Hepatocyte (in vitro differentiated cells): ENCODE measurements around the gene ADIPOR2. TPM values are rescaled to one million over a fixed set of nuclear protein-coding genes. Genes with fewer than 3 reads are reported as not detected.
A peak's percentile ranks its signal among the peaks of the same experiment; 100 is the strongest.
"Not testable (repeated sequence)": the region's sequence is repeated elsewhere in the genome, so short reads cannot be mapped to it uniquely, and the experiment has no call there.

ENCODE experiments used
- DNase-seq: peaks from one replicate; pipeline ENCODE4 v3.0.0-alpha.2; 2016; ENCODE audit warnings: low spot score
- H2AFZ ChIP-seq: fragments of 200-600 bp; sonication (generic); 2 replicates; pipeline ENCODE4 v1.6.0; 2016; ENCODE audit warnings: antibody characterized with exemption, mild to moderate bottlenecking
- H3K27ac ChIP-seq: fragments of 200-600 bp; sonication (generic); 2 replicates; pipeline ENCODE4 v1.5.1; 2016; ENCODE audit warnings: mild to moderate bottlenecking
- H3K27me3 ChIP-seq: fragments of 200-600 bp; sonication (generic); 2 replicates; pipeline ENCODE4 v1.6.1; 2016
- H3K36me3 ChIP-seq: fragments of 200-600 bp; sonication (generic); replicated peaks from 2 replicates; pipeline ENCODE4 v1.5.1; 2016; ENCODE audit warnings: low read depth; ENCODE audit not compliant: insufficient read depth
- H3K4me1 ChIP-seq: fragments of 200-600 bp; sonication (generic); 2 replicates; pipeline ENCODE4 v1.5.1; 2016; ENCODE audit warnings: mild to moderate bottlenecking, moderate library complexity; ENCODE audit not compliant: insufficient read depth
- H3K4me2 ChIP-seq: fragments of 200-600 bp; sonication (generic); 2 replicates; pipeline ENCODE4 v1.6.0; 2016
- H3K4me3 ChIP-seq: fragments of 200-600 bp; sonication (generic); 2 replicates; pipeline ENCODE4 v1.5.1; 2016; ENCODE audit warnings: mild to moderate bottlenecking
- H3K79me2 ChIP-seq: fragments of 200-600 bp; sonication (generic); 2 replicates; pipeline ENCODE4 v1.6.0; 2017; ENCODE audit warnings: mild to moderate bottlenecking
- H3K9me2 ChIP-seq: fragments of 200-600 bp; sonication (generic); replicated peaks from 2 replicates; pipeline ENCODE4 v1.6.0; 2017; ENCODE audit warnings: mild to moderate bottlenecking; ENCODE audit not compliant: insufficient read depth
- H3K9me3 ChIP-seq: fragments of 200-600 bp; sonication (generic); 2 replicates; pipeline ENCODE4 v1.5.1; 2016; ENCODE audit warnings: low read depth, mild to moderate bottlenecking
- H4K20me1 ChIP-seq: fragments of 200-600 bp; sonication (generic); 2 replicates; pipeline ENCODE4 v1.6.0; 2016; ENCODE audit warnings: mild to moderate bottlenecking; ENCODE audit not compliant: insufficient read depth, poor library complexity, severe bottlenecking
- EZH2 ChIP-seq: fragments of 200-600 bp; sonication (generic); IDR thresholded peaks from 2 replicates; pipeline ENCODE4 v1.6.1; 2016; ENCODE audit warnings: antibody characterized with exemption, mild to moderate bottlenecking, borderline replicate concordance
- EZH2phosphoT487 ChIP-seq: fragments of 200-600 bp; sonication (generic); IDR thresholded peaks from one replicate; pipeline ENCODE4 v1.6.1; 2018; ENCODE audit warnings: antibody characterized with exemption, mild to moderate bottlenecking, low read depth, moderate library complexity; ENCODE audit not compliant: unreplicated experiment, severe bottlenecking
- WGBS: methylation state at CpG from one replicate; pipeline ENCODE4 v1.1.6; 2016; ENCODE audit warnings: low lambda C conversion rate; ENCODE audit errors: missing lambda C conversion rate; 5-methylcytosine and 5-hydroxymethylcytosine counted together
- polyA plus RNA-seq: library from polyadenylated mRNA; unstranded; fragments of >200 nt; fragmentation: Nextera tagmentation; extraction: Ambion mirVana; gene quantifications from 2 replicates; pipeline ENCODE4 v1.2.1, GENCODE V29; 2016
- total RNA-seq: library from RNA; depleted of rRNA; stranded (reverse); fragments of >200 nt; gene quantifications from 2 replicates; pipeline ENCODE4 v1.2.3, GENCODE V29; 2014
- TF ChIP-seq, protein P1 (sequence below): fragments of 200-600 bp; sonication (generic); IDR thresholded peaks from 2 replicates; pipeline ENCODE4 v1.5.1; 2016; ENCODE audit warnings: antibody characterized with exemption, mild to moderate bottlenecking; ENCODE audit not compliant: poor library complexity

Gene ADIPOR2
- total and polyA plus RNA-seq, 2 experiments from 2014 or later: 10.4 to 47.3 TPM

DNA sequence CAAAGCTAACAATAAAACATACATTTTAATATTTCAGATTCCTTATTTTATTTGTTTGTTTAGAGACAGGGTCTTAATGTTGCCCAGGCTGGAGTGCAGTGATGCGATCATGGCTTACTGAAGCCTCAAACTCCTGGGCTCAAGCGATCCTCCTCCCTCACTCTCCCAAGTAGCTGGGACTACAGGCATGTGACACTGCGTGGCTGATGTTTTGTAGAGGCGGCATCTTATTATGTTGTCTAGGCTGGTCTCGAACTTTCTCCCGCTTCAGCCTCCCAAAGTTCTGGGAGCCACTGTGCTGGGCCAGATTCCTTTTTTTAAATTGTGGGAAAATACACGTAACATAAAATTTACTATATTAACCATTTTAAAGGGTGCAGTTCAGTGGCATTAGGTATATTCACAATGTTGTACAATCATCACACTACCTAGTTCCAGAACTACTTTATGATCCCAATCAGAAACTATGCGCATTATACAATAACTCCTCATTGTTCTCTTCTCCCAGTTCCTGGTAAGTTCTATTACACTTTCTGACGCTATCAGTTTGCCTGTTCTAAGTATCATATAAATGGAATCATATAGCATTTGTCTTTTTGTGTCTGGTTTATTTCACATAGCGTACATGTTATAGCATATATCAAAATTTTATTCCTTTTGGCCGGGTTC, 40.3 kb downstream of the ADIPOR2 start:
- peaks cover 5% of the 10 kb centered on the region for H3K4me1 ChIP-seq
- H3K4me2 ChIP-seq: no peak overlapping the region
- no peaks in the 10 kb centered on the region for H3K9me2 ChIP-seq
- 93% methylated on average over 11 of the region's 11 CpGs for WGBS
- H4K20me1 ChIP-seq: peaks cover 26% of the 10 kb centered on the region
- H3K36me3 ChIP-seq: no peaks in the 10 kb centered on the region
- no peaks in the 10 kb centered on the region for H3K27me3 ChIP-seq
- DNase-seq: no peak
- H3K4me3 ChIP-seq: no peak overlapping the region
- no peak overlapping the region for H2AFZ ChIP-seq
- TF ChIP-seq EZH2: no peak
- TF ChIP-seq EZH2phosphoT487: no peak
- TF ChIP-seq, protein P1, sequence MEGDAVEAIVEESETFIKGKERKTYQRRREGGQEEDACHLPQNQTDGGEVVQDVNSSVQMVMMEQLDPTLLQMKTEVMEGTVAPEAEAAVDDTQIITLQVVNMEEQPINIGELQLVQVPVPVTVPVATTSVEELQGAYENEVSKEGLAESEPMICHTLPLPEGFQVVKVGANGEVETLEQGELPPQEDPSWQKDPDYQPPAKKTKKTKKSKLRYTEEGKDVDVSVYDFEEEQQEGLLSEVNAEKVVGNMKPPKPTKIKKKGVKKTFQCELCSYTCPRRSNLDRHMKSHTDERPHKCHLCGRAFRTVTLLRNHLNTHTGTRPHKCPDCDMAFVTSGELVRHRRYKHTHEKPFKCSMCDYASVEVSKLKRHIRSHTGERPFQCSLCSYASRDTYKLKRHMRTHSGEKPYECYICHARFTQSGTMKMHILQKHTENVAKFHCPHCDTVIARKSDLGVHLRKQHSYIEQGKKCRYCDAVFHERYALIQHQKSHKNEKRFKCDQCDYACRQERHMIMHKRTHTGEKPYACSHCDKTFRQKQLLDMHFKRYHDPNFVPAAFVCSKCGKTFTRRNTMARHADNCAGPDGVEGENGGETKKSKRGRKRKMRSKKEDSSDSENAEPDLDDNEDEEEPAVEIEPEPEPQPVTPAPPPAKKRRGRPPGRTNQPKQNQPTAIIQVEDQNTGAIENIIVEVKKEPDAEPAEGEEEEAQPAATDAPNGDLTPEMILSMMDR: no peak
- H3K79me2 ChIP-seq: peaks cover 77% of the 10 kb centered on the region
- H3K9me3 ChIP-seq: no peaks in the 10 kb centered on the region
- H3K27ac ChIP-seq: no peak overlapping the region

DNA sequence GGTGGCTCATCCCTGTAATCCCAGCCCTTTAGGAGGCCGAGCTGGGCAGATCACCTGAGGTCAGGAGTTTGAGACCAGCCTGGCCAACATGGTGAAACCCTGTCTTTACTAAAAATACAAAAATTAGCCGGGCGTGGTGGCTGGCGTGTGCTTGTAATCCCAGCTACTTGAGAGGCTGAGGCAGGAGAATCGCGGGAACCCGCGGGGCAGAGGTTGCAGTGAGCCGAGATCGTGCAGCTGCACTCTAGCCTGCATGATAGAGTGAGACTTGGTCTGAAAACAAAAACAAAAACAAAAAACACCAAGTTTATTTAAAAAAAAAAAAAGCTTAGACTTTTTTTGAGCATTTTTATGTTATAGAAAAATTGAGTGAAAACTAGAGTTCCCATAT, 40.8 kb downstream of the ADIPOR2 start:
- not testable (repeated sequence) for H3K4me3 ChIP-seq, H3K4me1 ChIP-seq, H3K9me2 ChIP-seq, DNase-seq, H2AFZ ChIP-seq, H3K4me2 ChIP-seq, H3K36me3 ChIP-seq, H3K27ac ChIP-seq, H3K27me3 ChIP-seq, H3K9me3 ChIP-seq
- Histone ChIP-seq H4K20me1 (peaks cover 26% of the 10 kb centered on the region), H3K79me2 (peaks cover 73% of the 10 kb centered on the region)
- WGBS: 96% methylated on average over 10 of the region's 10 CpGs

- H3K4me2 ChIP-seq: peak overlapping the region; percentile 2
- H3K9me2 ChIP-seq: no peaks in the 10 kb centered on the region
- DNase-seq: no peak
- H3K27me3 ChIP-seq: no peaks in the 10 kb centered on the region
- H3K79me2 ChIP-seq: peaks cover 73% of the 10 kb centered on the region
- H3K4me1 ChIP-seq: peaks cover 5% of the 10 kb centered on the region
- no peak overlapping the region for H3K4me3 ChIP-seq
- no peak overlapping the region for H3K27ac ChIP-seq
- H3K9me3 ChIP-seq: no peaks in the 10 kb centered on the region
- H4K20me1 ChIP-seq: peaks cover 21% of the 10 kb centered on the region
- no peak overlapping the region for H2AFZ ChIP-seq
- no peaks in the 10 kb centered on the region for H3K36me3 ChIP-seq
- TF ChIP-seq EZH2phosphoT487 (no peak), EZH2 (no peak)
- TF ChIP-seq, protein P1: no peak
- 62% methylated on average over 1 of the region's 1 CpG for WGBS
Observed at GRCh38 chr12:1732914-1733313, 42.0 kb downstream of the ADIPOR2 start.

DNA sequence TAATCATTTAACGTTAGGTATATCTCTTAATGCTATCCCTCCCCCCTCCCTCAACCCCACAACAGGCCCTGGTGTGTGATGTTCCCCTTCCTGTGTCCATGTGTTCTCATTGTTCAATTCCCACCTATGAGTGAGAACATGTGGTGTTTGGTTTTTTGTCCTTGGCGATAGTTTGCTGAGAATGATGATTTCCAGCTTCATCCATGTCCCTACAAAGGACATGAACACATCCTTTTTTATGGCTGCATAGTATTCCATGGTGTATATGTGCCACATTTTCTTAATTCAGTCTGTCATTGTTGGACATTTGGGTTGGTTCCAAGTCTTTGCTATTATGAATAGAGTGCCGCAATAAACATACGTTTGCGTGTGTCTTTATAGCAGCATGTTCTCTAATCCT, 42.8 kb downstream of the ADIPOR2 start:
- H4K20me1 ChIP-seq: peaks cover 21% of the 10 kb centered on the region
- 98% methylated on average over 5 of the region's 5 CpGs for whole genome bisulfite sequencing
- H3K27ac ChIP-seq, H3K4me3 ChIP-seq, H3K9me2 ChIP-seq, H2AFZ ChIP-seq, H3K4me2 ChIP-seq, H3K9me3 ChIP-seq, H3K36me3 ChIP-seq, H3K4me1 ChIP-seq, H3K27me3 ChIP-seq, DNase-seq: not testable (repeated sequence)
- H3K79me2 ChIP-seq: peaks cover 73% of the 10 kb centered on the region
